Breast epithelium (tissue), 4 donors: Measurements from ENCODE around the gene EOGT. TPM values are rescaled to one million over a fixed set of nuclear protein-coding genes. Genes with fewer than 3 reads are reported as not detected.

ENCODE experiments used
- DNase-seq, 2 donors: peaks; one replicate each; pipeline ENCODE4 v3.0.0-alpha.2; 2019; ENCODE audit warnings: low spot score in 2 of 2
- H3K27ac ChIP-seq, 2 donors: fragments of 200-600 bp; sonication (generic) in 1 of 2; one replicate each; pipeline ENCODE4 v1.5.1; 2016 to 2019; ENCODE audit warnings: mild to moderate bottlenecking in 1 of 2
- H3K27me3 ChIP-seq, 2 donors: fragments of 200-600 bp; sonication (generic) in 1 of 2; one replicate each; pipeline versions ENCODE4 v1.5.1 to v1.6.0; 2017 to 2019; ENCODE audit warnings: control low read depth in 1 of 2, mild to moderate bottlenecking in 1 of 2
- H3K36me3 ChIP-seq: fragments of 200-600 bp; one replicate; pipeline ENCODE4 v1.5.1; 2019
- H3K4me1 ChIP-seq, 2 donors: fragments of 200-600 bp; sonication (generic); one replicate each; pipeline ENCODE4 v1.5.1; 2016 to 2019; ENCODE audit warnings: control low read depth in 1 of 2
- H3K4me3 ChIP-seq, 3 donors: fragments of 200-600 bp; sonication (generic); 1 replicate in 2 of 3; 2 replicates in 1 of 3; pipeline ENCODE4 v1.5.1; 2016 to 2019; ENCODE audit warnings: mild to moderate bottlenecking in 3 of 3, moderate library complexity in 2 of 3
- H3K9me3 ChIP-seq, 2 donors: fragments of 200-600 bp; sonication (generic) in 1 of 2; one replicate each; pipeline ENCODE4 v1.5.1; 2016 to 2019; ENCODE audit warnings: control low read depth in 1 of 2
- POLR2A ChIP-seq: fragments of 450-650 bp; IDR thresholded peaks from one replicate; pipeline ENCODE4 v1.6.1; 2016; ENCODE audit warnings: antibody characterized with exemption, mild to moderate bottlenecking, moderate library complexity
- POLR2AphosphoS5 ChIP-seq, 3 donors: sonication (generic); formaldehyde crosslinking; IDR thresholded peaks; one replicate each; pipeline ENCODE4 v1.6.1; 2017; ENCODE audit warnings: antibody characterized with exemption in 3 of 3
- intact Hi-C: fragments of 100-400 bp; cut with DNase I; formaldehyde crosslinking; loops from one replicate; pipeline ENCODE4 v1.15.1; 2023; ENCODE audit warnings: low total_unique reads
- total RNA-seq, 3 donors: library from RNA; depleted of rRNA; stranded (reverse); fragments of >200 nt; gene quantifications; one replicate each; pipeline ENCODE4 v1.1.0, GENCODE V29; 2016
- TF ChIP-seq, protein P1 (sequence below), 3 donors: fragments of 450-650 bp; IDR thresholded peaks; one replicate each; pipeline ENCODE4 v1.5.1; 2016 to 2017; ENCODE audit warnings: antibody characterized with exemption in 3 of 3, mild to moderate bottlenecking in 3 of 3, moderate library complexity in 3 of 3

Gene EOGT
- total RNA-seq, 3 donors from 2014 or later = 34.2 to 71.7 (median 58.0) TPM

DNA sequence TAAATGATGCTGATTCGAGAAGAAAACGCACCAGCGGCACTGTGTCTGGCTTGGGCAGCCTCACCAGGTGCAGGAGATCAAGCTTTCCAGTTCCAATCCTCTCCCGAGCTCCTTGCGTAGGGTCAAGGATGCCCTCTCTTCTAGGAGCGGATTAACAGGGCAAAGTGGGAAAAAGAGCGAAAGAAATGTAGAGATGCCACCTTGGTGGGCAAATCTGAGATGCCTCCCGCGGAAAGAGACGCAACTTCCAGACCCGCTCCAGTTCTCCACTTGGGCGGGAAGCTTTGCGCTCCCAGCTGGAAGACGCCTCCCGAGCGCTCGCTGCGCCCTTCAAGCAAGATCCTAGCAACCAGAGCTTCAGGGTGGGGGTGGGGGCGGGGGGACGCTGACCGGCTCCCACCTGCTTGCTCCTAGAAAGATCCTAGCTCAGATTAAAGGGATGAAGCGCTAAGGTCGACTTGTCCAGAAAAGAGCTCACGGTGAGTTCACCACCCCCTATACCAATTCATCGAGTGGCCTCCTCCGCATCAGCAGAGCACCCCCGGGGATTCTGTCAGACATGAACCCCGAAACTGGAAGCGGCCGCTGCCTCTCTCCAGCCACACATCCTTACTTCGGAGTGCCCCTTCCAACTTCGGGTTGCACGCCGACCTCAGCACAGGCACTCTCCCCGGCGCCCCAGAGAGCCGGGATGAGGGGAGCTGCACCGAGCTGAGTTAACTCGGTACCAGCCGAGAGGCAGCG, 81.9 kb downstream of the EOGT start:
- DNase-seq = no peak
- H3K36me3 ChIP-seq = no peaks in the 10 kb centered on the region
- H3K4me3 ChIP-seq = peak overlapping the region in 2 of 3 donors; percentile 44 to 61
- H3K27me3 ChIP-seq = peaks cover 0 to 49% of the 10 kb centered on the region in 2 donors
- H3K9me3 ChIP-seq = no peaks in the 10 kb centered on the region
- peaks cover 0 to 6% of the 10 kb centered on the region in 2 donors for H3K4me1 ChIP-seq
- H3K27ac ChIP-seq = no peak overlapping the region
- no peak for TF ChIP-seq POLR2AphosphoS5 (IDR thresholded peaks at IDR 0.05)
- TF ChIP-seq POLR2A = no peak
- TF ChIP-seq, protein P1, sequence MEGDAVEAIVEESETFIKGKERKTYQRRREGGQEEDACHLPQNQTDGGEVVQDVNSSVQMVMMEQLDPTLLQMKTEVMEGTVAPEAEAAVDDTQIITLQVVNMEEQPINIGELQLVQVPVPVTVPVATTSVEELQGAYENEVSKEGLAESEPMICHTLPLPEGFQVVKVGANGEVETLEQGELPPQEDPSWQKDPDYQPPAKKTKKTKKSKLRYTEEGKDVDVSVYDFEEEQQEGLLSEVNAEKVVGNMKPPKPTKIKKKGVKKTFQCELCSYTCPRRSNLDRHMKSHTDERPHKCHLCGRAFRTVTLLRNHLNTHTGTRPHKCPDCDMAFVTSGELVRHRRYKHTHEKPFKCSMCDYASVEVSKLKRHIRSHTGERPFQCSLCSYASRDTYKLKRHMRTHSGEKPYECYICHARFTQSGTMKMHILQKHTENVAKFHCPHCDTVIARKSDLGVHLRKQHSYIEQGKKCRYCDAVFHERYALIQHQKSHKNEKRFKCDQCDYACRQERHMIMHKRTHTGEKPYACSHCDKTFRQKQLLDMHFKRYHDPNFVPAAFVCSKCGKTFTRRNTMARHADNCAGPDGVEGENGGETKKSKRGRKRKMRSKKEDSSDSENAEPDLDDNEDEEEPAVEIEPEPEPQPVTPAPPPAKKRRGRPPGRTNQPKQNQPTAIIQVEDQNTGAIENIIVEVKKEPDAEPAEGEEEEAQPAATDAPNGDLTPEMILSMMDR (IDR thresholded peaks at IDR 0.05) = no peak
- intact Hi-C loops = no loop called here

Other genes starting within 250 kb of the EOGT start
- not detected for gene TAFA4, start 81.1 kb downstream of the EOGT start, total RNA-seq
- 10 to 100 TPM; 33.4 to 61.5 (median 50.1) TPM for gene TMF1, start 38.6 kb upstream of the EOGT start, total RNA-seq
- 10 to 100 TPM; 49.4 to 88.4 (median 69.2) TPM for gene UBA3, start 66.7 kb upstream of the EOGT start, total RNA-seq
- gene ARL6IP5, start 71.3 kb upstream of the EOGT start, total RNA-seq = 100 to 1,000 TPM; 123 to 210 (median 174) TPM
- not detected for gene LMOD3, start 108.9 kb upstream of the EOGT start, total RNA-seq